ENCODE data around the gene NOP10.

DNA sequence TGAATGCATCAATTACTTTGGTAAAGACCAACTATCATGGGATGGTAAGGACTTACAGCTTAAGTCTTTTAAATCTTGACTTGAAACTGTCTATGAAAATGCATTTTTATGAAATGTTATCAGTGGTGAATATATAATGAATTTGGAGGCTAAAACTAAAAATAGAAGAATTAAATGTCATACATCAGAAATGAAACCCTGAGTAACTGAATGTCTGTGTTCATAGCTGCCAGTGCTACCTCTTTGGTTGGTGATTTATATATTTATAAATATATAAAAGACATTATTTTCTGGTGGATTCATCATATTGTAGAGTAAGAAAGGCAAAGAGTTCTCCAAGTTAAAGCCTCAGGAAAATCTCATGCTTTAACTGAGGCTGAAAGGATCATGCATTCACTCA is 17.6 kb downstream of the NOP10 start:
- TF ChIP-seq, protein P1, sequence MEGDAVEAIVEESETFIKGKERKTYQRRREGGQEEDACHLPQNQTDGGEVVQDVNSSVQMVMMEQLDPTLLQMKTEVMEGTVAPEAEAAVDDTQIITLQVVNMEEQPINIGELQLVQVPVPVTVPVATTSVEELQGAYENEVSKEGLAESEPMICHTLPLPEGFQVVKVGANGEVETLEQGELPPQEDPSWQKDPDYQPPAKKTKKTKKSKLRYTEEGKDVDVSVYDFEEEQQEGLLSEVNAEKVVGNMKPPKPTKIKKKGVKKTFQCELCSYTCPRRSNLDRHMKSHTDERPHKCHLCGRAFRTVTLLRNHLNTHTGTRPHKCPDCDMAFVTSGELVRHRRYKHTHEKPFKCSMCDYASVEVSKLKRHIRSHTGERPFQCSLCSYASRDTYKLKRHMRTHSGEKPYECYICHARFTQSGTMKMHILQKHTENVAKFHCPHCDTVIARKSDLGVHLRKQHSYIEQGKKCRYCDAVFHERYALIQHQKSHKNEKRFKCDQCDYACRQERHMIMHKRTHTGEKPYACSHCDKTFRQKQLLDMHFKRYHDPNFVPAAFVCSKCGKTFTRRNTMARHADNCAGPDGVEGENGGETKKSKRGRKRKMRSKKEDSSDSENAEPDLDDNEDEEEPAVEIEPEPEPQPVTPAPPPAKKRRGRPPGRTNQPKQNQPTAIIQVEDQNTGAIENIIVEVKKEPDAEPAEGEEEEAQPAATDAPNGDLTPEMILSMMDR (conservative IDR thresholded peaks at IDR 0.05 in 1 of 2, IDR thresholded peaks at IDR 0.05 in 1 of 2; ENCODE audit: extremely low read depth in 1 of 2, insufficient read depth in 1 of 2, low read depth in 1 of 2, low read length in 2 of 2) = no peak
- TF ChIP-seq EZH2 (IDR thresholded peaks at IDR 0.05; ENCODE audit: borderline replicate concordance, low read length) = no peak

All from mammary epithelial cell (primary cell).